K562 (cell line): ENCODE measurements around the gene SLC34A3. TPM values are rescaled to one million over a fixed set of nuclear protein-coding genes. Genes with fewer than 3 reads are reported as not detected.
A peak's percentile ranks its signal among the peaks of the same experiment; 100 is the strongest.

Experiments used
- ARID3B ChIP-seq: fragments of 250-450 bp; sonication (Bioruptor Pico); IDR thresholded peaks from 2 replicates; pipeline ENCODE4 v1.4.0; 2020; ENCODE audit warnings: borderline replicate concordance
- BRD4 ChIP-seq: fragments of 200-600 bp; sonication (generic); IDR thresholded peaks from 2 replicates; pipeline ENCODE4 v1.6.1; 2017; ENCODE audit warnings: inconsistent platforms
- DACH1 ChIP-seq: fragments of 450-650 bp; IDR thresholded peaks from 2 replicates; pipeline ENCODE4 v1.6.1; 2018; ENCODE audit not compliant: partially characterized antibody
- ELF2 ChIP-seq: fragments of 250-450 bp; sonication (Bioruptor Pico); IDR thresholded peaks from 2 replicates; pipeline ENCODE4 v1.5.0; 2021; ENCODE audit warnings: mild to moderate bottlenecking
- EP300 ChIP-seq: IDR thresholded peaks from 2 replicates; pipeline ENCODE4 v1.6.1; 2012; ENCODE audit warnings: low read length, improper control_type of control experiment
- ETV6 ChIP-seq, 3 experiments: fragments of 150-350 bp in 1 of 3; sonication (generic) in 1 of 3; formaldehyde crosslinking in 1 of 3; IDR thresholded peaks; 2 replicates each; pipeline versions ENCODE4 v1.6.1 to v1.8.0; 2014 to 2022; ENCODE audit warnings: borderline replicate concordance in 2 of 3, low read depth in 2 of 3, antibody characterized with exemption in 1 of 3, low read length in 1 of 3, mild to moderate bottlenecking in 1 of 3, missing genetic modification reagents in 1 of 3
- HDAC1 ChIP-seq, 2 experiments: fragments of 450-650 bp; IDR thresholded peaks; 2 replicates each; pipeline ENCODE4 v1.6.1; 2016 to 2017; ENCODE audit warnings: inconsistent platforms in 1 of 2, mild to moderate bottlenecking in 1 of 2, moderate library complexity in 1 of 2
- HMGXB4 ChIP-seq: sonication (generic); formaldehyde crosslinking; IDR thresholded peaks from 2 replicates; pipeline ENCODE4 v1.8.1; 2023; ENCODE audit warnings: mild to moderate bottlenecking, missing genetic modification reagents
- KAT2B ChIP-seq: IDR thresholded peaks from one replicate; pipeline ENCODE4 v1.6.1; 2012; ENCODE audit warnings: low read depth, mild to moderate bottlenecking, control low read depth, inconsistent platforms, low read length, moderate library complexity
- KDM2B ChIP-seq: fragments of 250-450 bp; sonication (Bioruptor Pico); IDR thresholded peaks from 2 replicates; pipeline ENCODE4 v1.8.0; 2021; ENCODE audit warnings: mild to moderate bottlenecking, moderate library complexity
- NONO ChIP-seq, 2 experiments: fragments of 200-400 bp in 1 of 2; fragments of 450-650 bp in 1 of 2; formaldehyde crosslinking in 1 of 2; IDR thresholded peaks; 2 replicates each; pipeline ENCODE4 v1.6.1; 2017; ENCODE audit warnings: low read depth in 2 of 2, mild to moderate bottlenecking in 2 of 2, moderate library complexity in 2 of 2, low read length in 1 of 2
- NR2C1 ChIP-seq, 2 experiments: fragments of 450-650 bp; IDR thresholded peaks; 2 replicates each; pipeline ENCODE4 v1.6.1; 2017; ENCODE audit warnings: mild to moderate bottlenecking in 2 of 2, antibody characterized with exemption in 1 of 2, inconsistent platforms in 1 of 2, missing compliant biosample characterization in 1 of 2, missing genetic modification characterization in 1 of 2
- RBM14 ChIP-seq: fragments of 200-400 bp; formaldehyde crosslinking; IDR thresholded peaks from 2 replicates; pipeline ENCODE4 v1.6.1; 2018; ENCODE audit warnings: low read depth, mild to moderate bottlenecking, low read length, moderate library complexity, borderline replicate concordance; ENCODE audit not compliant: insufficient read depth
- TBP ChIP-seq: optimal IDR thresholded peaks from 2 replicates; pipeline ENCODE3; 2011; ENCODE audit warnings: low read depth, low read length, improper control_type of control experiment
- TFE3 ChIP-seq: fragments of 450-650 bp; formaldehyde crosslinking; IDR thresholded peaks from 2 replicates; pipeline ENCODE4 v1.4.0; 2020; ENCODE audit warnings: mild to moderate bottlenecking, mixed read lengths
- ZKSCAN3 ChIP-seq: fragments of 250-450 bp; sonication (Bioruptor Pico); IDR thresholded peaks from 2 replicates; pipeline ENCODE4 v1.4.0; 2020
- ZNF280A ChIP-seq: fragments of 450-650 bp; IDR thresholded peaks from 2 replicates; pipeline ENCODE4 v1.6.1; 2018; ENCODE audit warnings: mild to moderate bottlenecking, low read depth; ENCODE audit not compliant: partially characterized antibody
- ZNF764 ChIP-seq: fragments of 250-450 bp; sonication (Bioruptor Pico); IDR thresholded peaks from 2 replicates; pipeline ENCODE4 v1.4.0; 2020; ENCODE audit warnings: low read depth, mild to moderate bottlenecking, moderate library complexity
- ZNF77 ChIP-seq: fragments of 250-450 bp; sonication (Bioruptor Pico); IDR thresholded peaks from 2 replicates; pipeline ENCODE4 v1.5.0; 2020
- ZZZ3 ChIP-seq: fragments of 450-650 bp; IDR thresholded peaks from 2 replicates; pipeline ENCODE4 v1.6.1; 2016; ENCODE audit warnings: antibody characterized with exemption, mild to moderate bottlenecking, moderate library complexity
- polyA plus RNA-seq, 8 experiments: library from polyadenylated mRNA; depleted of rRNA in 4 of 8; stranded (reverse) in 5 of 8; unstranded in 3 of 8; fragments of >200 nt; fragmentation: Nextera tagmentation in 2 of 8; fragmentation: Illumina TruSeq in 1 of 8; extraction: Ambion mirVana in 2 of 8; extraction: Trizol in 1 of 8; gene quantifications; 2 replicates each; pipeline versions ENCODE4 v1.2.1 to v1.2.3, GENCODE V29; 2011 to 2014; ENCODE audit warnings: inconsistent platforms in 1 of 8, missing spikeins in 1 of 8
- total RNA-seq, 7 experiments: library from RNA; depleted of rRNA in 6 of 7; stranded (reverse); fragments of >200 nt in 6 of 7; fragmentation: Illumina TruSeq in 2 of 7; extraction: Trizol in 2 of 7; gene quantifications; 2 replicates each; pipeline versions ENCODE4 v1.2.1 to v1.2.3, GENCODE V29; 2011 to 2021; ENCODE audit warnings: low replicate concordance in 1 of 7

The SLC34A3 gene
- total and polyA plus RNA-seq, 9 of the 15 experiments (the other 6 are each of a cell fraction or from before 2014, with no cell fraction given) = not detected

- TF ChIP-seq TFE3 (CRISPR knock-in tag) (no peak), ZNF280A (no peak), BRD4 (no peak; the same call in 1 of the 2 replicates), HMGXB4 (CRISPR knock-in tag) (peak; percentile 48; the same call in 1 of the 2 replicates), NONO (IDR thresholded peaks at IDR 0.05; ENCODE audit: low read depth in 2 of 2, low read length in 1 of 2) (peak in 1 of 2 experiments; percentile 39; a peak in 2 of 4 replicates), HDAC1 (IDR thresholded peaks at IDR 0.05) (peak in 1 of 2 experiments; percentile 66; a peak in 1 of 4 replicates), EP300 (peak; percentile 47; the same call in 1 of the 2 replicates), TBP (peak; percentile 77), KAT2B (peak; percentile 46), RBM14 (0 out of 2 replicates have a peak, but pooled peaks have one; percentile 23), ELF2 (CRISPR knock-in tag) (0 out of 2 replicates have a peak, but pooled peaks have one; percentile 14), ZZZ3 (no peak), NR2C1 (IDR thresholded peaks at IDR 0.05) (0 out of 2 replicates have a peak, but pooled peaks have one; percentile 33), NR2C1 (tag; IDR thresholded peaks at IDR 0.05) (no peak), ZNF77 (no peak), ZNF764 (CRISPR knock-in tag) (no peak), ARID3B (CRISPR knock-in tag) (no peak), KDM2B (CRISPR knock-in tag) (no peak), ZKSCAN3 (CRISPR knock-in tag) (no peak), ETV6 (IDR thresholded peaks at IDR 0.05; ENCODE audit: borderline replicate concordance in 1 of 2, low read depth in 2 of 2, low read length in 1 of 2) (peak; percentile 87 to 92; a peak in 3 of 4 replicates), ETV6 (CRISPR knock-in tag; IDR thresholded peaks at IDR 0.05; ENCODE audit: borderline replicate concordance) (no peak), DACH1 (peak; percentile 21)
Observed at GRCh38 chr9:137277329-137278041, 46.8 kb downstream of the SLC34A3 start, which contains the start of gene TOR4A (continued).
